Measurements from ENCODE around the gene ALG12. TPM values are rescaled to one million over a fixed set of nuclear protein-coding genes. Genes with fewer than 3 reads are reported as not detected.

The ALG12 gene
- total and polyA plus RNA-seq, 2 of the 13 experiments (the other 11 are each of a cell fraction or from before 2014, with no cell fraction given), result 7.8 to 15.8 TPM

- TF ChIP-seq ZFP36L1 (CRISPR knock-in tag; IDR thresholded peaks at IDR 0.05), result 0 out of 2 replicates have a peak, but pooled peaks have one; percentile 35
- peak; percentile 64 for TF ChIP-seq MYC (CRISPR knock-in tag; IDR thresholded peaks at IDR 0.05; ENCODE audit: borderline replicate concordance)
- no peak for TF ChIP-seq NKX3-1 (CRISPR knock-in tag; IDR thresholded peaks at IDR 0.05)
- no peak for TF ChIP-seq ZNF362 (CRISPR knock-in tag; IDR thresholded peaks at IDR 0.05; ENCODE audit: borderline replicate concordance)
- TF ChIP-seq HNRNPL (IDR thresholded peaks at IDR 0.05; ENCODE audit: low read depth, low read length), result no peak
- no peak for TF ChIP-seq IRF1 (CRISPR knock-in tag; IDR thresholded peaks at IDR 0.05; ENCODE audit: low read depth)
- TF ChIP-seq U2AF2 (IDR thresholded peaks at IDR 0.05; ENCODE audit: low read depth, low read length), result no peak
- TF ChIP-seq ZNF644 (CRISPR knock-in tag; IDR thresholded peaks at IDR 0.05; ENCODE audit: low read depth), result no peak
- no peak for TF ChIP-seq CENPT (CRISPR knock-in tag; IDR thresholded peaks at IDR 0.05; ENCODE audit: low read depth)
- TF ChIP-seq SMAD3 (CRISPR knock-in tag; IDR thresholded peaks at IDR 0.05), result no peak
- peak; percentile 94 for TF ChIP-seq ZNF574 (CRISPR knock-in tag; IDR thresholded peaks at IDR 0.05)
- TF ChIP-seq E2F1 (CRISPR knock-in tag; IDR thresholded peaks at IDR 0.05), result peak; percentile 53; the same call in 1 of the 2 replicates
- TF ChIP-seq, protein P1, sequence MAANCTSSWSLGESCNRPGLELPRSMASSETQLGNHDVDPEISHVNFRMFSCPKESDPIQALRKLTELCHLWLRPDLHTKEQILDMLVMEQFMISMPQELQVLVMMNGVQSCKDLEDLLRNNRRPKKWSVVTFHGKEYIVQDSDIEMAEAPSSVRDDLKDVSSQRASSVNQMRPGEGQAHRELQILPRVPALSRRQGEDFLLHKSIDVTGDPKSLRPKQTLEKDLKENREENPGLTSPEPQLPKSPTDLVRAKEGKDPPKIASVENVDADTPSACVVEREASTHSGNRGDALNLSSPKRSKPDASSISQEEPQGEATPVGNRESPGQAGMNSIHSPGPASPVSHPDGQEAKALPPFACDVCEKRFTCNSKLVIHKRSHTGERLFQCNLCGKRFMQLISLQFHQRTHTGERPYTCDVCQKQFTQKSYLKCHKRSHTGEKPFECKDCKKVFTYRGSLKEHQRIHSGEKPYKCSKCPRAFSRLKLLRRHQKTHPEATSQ (CRISPR knock-in tag; IDR thresholded peaks at IDR 0.05; ENCODE audit: borderline replicate concordance), result 0 out of 2 replicates have a peak, but pooled peaks have one; percentile 20
- no peak for TF ChIP-seq ZNF737 (CRISPR knock-in tag; IDR thresholded peaks at IDR 0.05; ENCODE audit: borderline replicate concordance)
- peak; percentile 60; the same call in 1 of the 2 replicates for TF ChIP-seq ZNF235 (CRISPR knock-in tag; IDR thresholded peaks at IDR 0.05; ENCODE audit: borderline replicate concordance)
Observed at GRCh38 chr22:49917974-49918910, at the start of gene ALG12, which contains the start of gene CRELD2 (continued).
